PFSK-1 (cell line): ENCODE results near the gene TTC23L.

ENCODE experiments used
- FOXP2 ChIP-seq: optimal IDR thresholded peaks from 2 replicates; pipeline ENCODE3; 2011; ENCODE audit warnings: borderline replicate concordance, control low read depth, inconsistent platforms; ENCODE audit not compliant: insufficient read depth; ENCODE audit errors: extremely low read length, extremely low read depth
- POLR2AphosphoS5 ChIP-seq: IDR thresholded peaks from 2 replicates; pipeline ENCODE4 v1.6.1; 2012; ENCODE audit warnings: low read depth, mild to moderate bottlenecking, control low read depth, low read length, moderate library complexity
- REST ChIP-seq, 2 experiments: IDR thresholded peaks; 2 replicates each; pipeline versions ENCODE4 v1.6.1 to v1.8.0; 2011 to 2012; ENCODE audit warnings: low read depth in 2 of 2, low read length in 2 of 2, control low read depth in 1 of 2, inconsistent platforms in 1 of 2, mild to moderate bottlenecking in 1 of 2, moderate library complexity in 1 of 2; ENCODE audit not compliant: insufficient read depth in 1 of 2
- SIN3A ChIP-seq: IDR thresholded peaks from 2 replicates; pipeline ENCODE4 v1.6.1; 2012; ENCODE audit warnings: mild to moderate bottlenecking, low read length, moderate library complexity, borderline replicate concordance; ENCODE audit not compliant: insufficient read depth
- TAF1 ChIP-seq: IDR thresholded peaks from 2 replicates; pipeline ENCODE4 v1.6.1; 2012; ENCODE audit warnings: low read length, control low read depth, borderline replicate concordance; ENCODE audit not compliant: insufficient read depth

The TTC23L gene

GRCh38 chr5:34930870-34931269, 91.9 kb downstream of the TTC23L start:
- TF ChIP-seq POLR2AphosphoS5, result no peak
- TF ChIP-seq FOXP2, result no peak
- no peak for TF ChIP-seq SIN3A

- TF ChIP-seq REST (IDR thresholded peaks at IDR 0.05; ENCODE audit: insufficient read depth in 1 of 2, low read depth in 2 of 2, low read length in 2 of 2) (no peak), TAF1 (no peak), SIN3A (no peak), FOXP2 (no peak), POLR2AphosphoS5 (no peak)
These were observed 94.0 kb downstream of the TTC23L start for GRCh38 chr5:34932947-34933346.

- no peak for TF ChIP-seq FOXP2
- no peak for TF ChIP-seq POLR2AphosphoS5
- no peak for TF ChIP-seq SIN3A
- TF ChIP-seq TAF1, result no peak
- TF ChIP-seq REST (IDR thresholded peaks at IDR 0.05; ENCODE audit: insufficient read depth in 1 of 2, low read depth in 2 of 2, low read length in 2 of 2), result no peak
These were observed 103.0 kb downstream of the TTC23L start for GRCh38 chr5:34941936-34942335.

- TF ChIP-seq REST (IDR thresholded peaks at IDR 0.05; ENCODE audit: insufficient read depth in 1 of 2, low read depth in 2 of 2, low read length in 2 of 2) (no peak), TAF1 (no peak), POLR2AphosphoS5 (no peak), SIN3A (no peak), FOXP2 (no peak)
These were observed 105.1 kb downstream of the TTC23L start for GRCh38 chr5:34944044-34944443.

- TF ChIP-seq REST (IDR thresholded peaks at IDR 0.05; ENCODE audit: insufficient read depth in 1 of 2, low read depth in 2 of 2, low read length in 2 of 2) (no peak), FOXP2 (no peak), SIN3A (no peak), TAF1 (no peak), POLR2AphosphoS5 (no peak)
These were observed 105.6 kb downstream of the TTC23L start for GRCh38 chr5:34944460-34945047.
